Thoracic aorta (tissue), 2 donors: Measurements from ENCODE around the gene GMDS. TPM values are rescaled to one million over a fixed set of nuclear protein-coding genes. Genes with fewer than 3 reads are reported as not detected.

Experiments used
- ATAC-seq: fragments of 150-250 bp; one replicate; pipeline ENCODE4 v1.8.0; 2017; ENCODE audit warnings: low read depth; ENCODE audit not compliant: insufficient number of reproducible peaks, low FRiP score
- DNase-seq: peaks from one replicate; pipeline ENCODE4 v3.0.0-alpha.2; 2020; ENCODE audit warnings: low spot score
- H3K27ac ChIP-seq, 2 donors: fragments of 200-600 bp; sonication (generic); 1 replicate in 1 of 2; 2 replicates in 1 of 2; pipeline ENCODE4 v1.5.1; 2016; ENCODE audit warnings: mild to moderate bottlenecking in 2 of 2, moderate library complexity in 2 of 2
- H3K27me3 ChIP-seq: fragments of 200-600 bp; sonication (generic); replicated peaks from 2 replicates; pipeline ENCODE4 v1.6.0; 2016; ENCODE audit warnings: mild to moderate bottlenecking; ENCODE audit not compliant: insufficient read depth
- H3K36me3 ChIP-seq: fragments of 200-600 bp; sonication (generic); one replicate; pipeline ENCODE4 v1.5.1; 2016
- H3K4me1 ChIP-seq, 2 donors: fragments of 200-600 bp; sonication (generic); 1 replicate in 1 of 2; 2 replicates in 1 of 2; pipeline versions ENCODE4 v1.5.1 to v1.6.0; 2016; ENCODE audit warnings: low read depth in 2 of 2, mild to moderate bottlenecking in 1 of 2; ENCODE audit not compliant: control insufficient read depth in 1 of 2
- H3K4me3 ChIP-seq: fragments of 200-600 bp; sonication (generic); 2 replicates; pipeline ENCODE4 v1.5.1; 2016; ENCODE audit warnings: mild to moderate bottlenecking
- H3K9me3 ChIP-seq: fragments of 200-600 bp; sonication (generic); 2 replicates; pipeline ENCODE4 v1.5.1; 2016
- total RNA-seq, 2 donors: library from RNA; depleted of rRNA; stranded (reverse); fragments of >200 nt; gene quantifications; one replicate each; pipeline versions ENCODE4 v1.1.0 to v1.2.3, GENCODE V29; 2016
- TF ChIP-seq, protein P1 (sequence below): fragments of 200-600 bp; sonication (generic); IDR thresholded peaks from one replicate; pipeline ENCODE4 v1.5.1; 2019; ENCODE audit warnings: antibody characterized with exemption

Gene GMDS
- total RNA-seq, 2 donors from 2014 or later, result 87.8 to 87.9 TPM

GRCh38 chr6:1958257-1958656 lies 287.1 kb downstream of the GMDS start:
- ATAC-seq, result no peak
- TF ChIP-seq, protein P1, sequence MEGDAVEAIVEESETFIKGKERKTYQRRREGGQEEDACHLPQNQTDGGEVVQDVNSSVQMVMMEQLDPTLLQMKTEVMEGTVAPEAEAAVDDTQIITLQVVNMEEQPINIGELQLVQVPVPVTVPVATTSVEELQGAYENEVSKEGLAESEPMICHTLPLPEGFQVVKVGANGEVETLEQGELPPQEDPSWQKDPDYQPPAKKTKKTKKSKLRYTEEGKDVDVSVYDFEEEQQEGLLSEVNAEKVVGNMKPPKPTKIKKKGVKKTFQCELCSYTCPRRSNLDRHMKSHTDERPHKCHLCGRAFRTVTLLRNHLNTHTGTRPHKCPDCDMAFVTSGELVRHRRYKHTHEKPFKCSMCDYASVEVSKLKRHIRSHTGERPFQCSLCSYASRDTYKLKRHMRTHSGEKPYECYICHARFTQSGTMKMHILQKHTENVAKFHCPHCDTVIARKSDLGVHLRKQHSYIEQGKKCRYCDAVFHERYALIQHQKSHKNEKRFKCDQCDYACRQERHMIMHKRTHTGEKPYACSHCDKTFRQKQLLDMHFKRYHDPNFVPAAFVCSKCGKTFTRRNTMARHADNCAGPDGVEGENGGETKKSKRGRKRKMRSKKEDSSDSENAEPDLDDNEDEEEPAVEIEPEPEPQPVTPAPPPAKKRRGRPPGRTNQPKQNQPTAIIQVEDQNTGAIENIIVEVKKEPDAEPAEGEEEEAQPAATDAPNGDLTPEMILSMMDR, result no peak

DNA sequence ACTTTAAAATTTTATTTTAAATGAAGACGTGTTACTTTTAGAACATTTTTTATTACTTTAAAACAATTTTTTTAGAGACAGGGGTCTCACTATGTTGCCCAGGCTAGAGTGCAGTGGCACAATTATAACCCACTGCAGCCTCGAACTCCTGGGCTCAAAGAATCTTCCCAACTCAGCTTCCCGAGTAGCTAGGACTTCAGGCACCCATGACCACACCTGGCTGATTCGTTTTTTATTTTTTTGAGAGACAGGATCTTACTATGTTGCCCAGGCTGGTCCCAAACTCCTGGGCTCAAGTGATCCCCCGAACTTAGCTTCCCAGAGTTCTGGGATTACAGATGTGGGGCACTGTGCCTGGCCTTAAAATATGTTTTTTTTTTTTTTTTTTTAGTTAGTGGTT lies 287.7 kb downstream of the GMDS start:
- ATAC-seq, result no peak
- H3K9me3 ChIP-seq, result no peaks in the 10 kb centered on the region
- H3K36me3 ChIP-seq, result no peaks in the 10 kb centered on the region
- no peak overlapping the region for H3K4me3 ChIP-seq
- no peaks in the 10 kb centered on the region for H3K27me3 ChIP-seq
- no peak overlapping the region for H3K27ac ChIP-seq
- TF ChIP-seq, protein P1, result no peak
- peaks cover 0 to 14% of the 10 kb centered on the region in 2 donors for H3K4me1 ChIP-seq
- DNase-seq, result no peak

More at GRCh38 chr6:1958257-1958656, 287.1 kb downstream of the GMDS start:
- no peaks in the 10 kb centered on the region for H3K27me3 ChIP-seq
- DNase-seq, result no peak
- H3K36me3 ChIP-seq, result no peaks in the 10 kb centered on the region
- H3K4me3 ChIP-seq, result peak overlapping the region; percentile 37
- H3K9me3 ChIP-seq, result no peaks in the 10 kb centered on the region
- H3K4me1 ChIP-seq, result peaks cover 0 to 14% of the 10 kb centered on the region in 2 donors
- H3K27ac ChIP-seq, result no peak overlapping the region

- Histone ChIP-seq H3K4me3 (no peak overlapping the region), H3K36me3 (no peaks in the 10 kb centered on the region), H3K9me3 (no peaks in the 10 kb centered on the region), H3K4me1 (no peaks in the 10 kb centered on the region), H3K27ac (peak overlapping the region; percentile 12 to 74), H3K27me3 (no peaks in the 10 kb centered on the region)
- peak; percentile 95 for ATAC-seq
- TF ChIP-seq, protein P1, result no peak
- no peak for DNase-seq
These were observed 292.6 kb downstream of the GMDS start for GRCh38 chr6:1952740-1953360.

DNA sequence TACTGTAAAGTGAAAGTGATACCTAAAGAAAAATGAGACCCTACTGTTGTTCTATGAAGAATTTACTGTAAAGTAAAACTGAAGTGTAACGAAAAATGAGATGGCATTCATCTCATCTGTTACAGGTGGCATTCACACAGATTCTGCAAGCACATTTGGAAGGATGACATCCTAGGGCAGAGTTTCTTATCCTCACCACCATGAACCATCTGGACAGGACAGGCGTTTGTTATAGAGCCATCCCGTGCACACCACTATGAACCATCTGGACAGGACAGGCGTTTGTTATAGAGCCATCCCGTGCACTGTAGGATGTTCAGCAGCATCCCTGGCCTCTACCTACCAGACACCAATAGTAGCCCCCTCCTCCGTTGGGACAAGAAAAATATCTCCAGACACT lies 294.8 kb downstream of the GMDS start:
- TF ChIP-seq, protein P1, result no peak
- Histone ChIP-seq H3K4me3 (no peak overlapping the region), H3K27me3 (no peaks in the 10 kb centered on the region), H3K36me3 (no peaks in the 10 kb centered on the region), H3K27ac (no peak overlapping the region), H3K9me3 (no peaks in the 10 kb centered on the region), H3K4me1 (no peaks in the 10 kb centered on the region)
- ATAC-seq (no peak), DNase-seq (no peak)

GRCh38 chr6:1949538-1949937 lies 295.9 kb downstream of the GMDS start:
- H3K4me3 ChIP-seq, result no peak overlapping the region
- H3K27me3 ChIP-seq, result no peaks in the 10 kb centered on the region
- TF ChIP-seq, protein P1, result no peak
- no peak overlapping the region for H3K27ac ChIP-seq
- DNase-seq, result no peak
- H3K4me1 ChIP-seq, result no peaks in the 10 kb centered on the region
- ATAC-seq, result no peak
- no peaks in the 10 kb centered on the region for H3K9me3 ChIP-seq
- no peaks in the 10 kb centered on the region for H3K36me3 ChIP-seq
